ENCODE data around the gene NGLY1. TPM values are rescaled to one million over a fixed set of nuclear protein-coding genes. Genes with fewer than 3 reads are reported as not detected.

Gene NGLY1
- total and polyA plus RNA-seq, 2 of the 8 experiments (the other 6 are each of a cell fraction or from before 2014, with no cell fraction given), result 3.1 to 24.8 TPM

DNA sequence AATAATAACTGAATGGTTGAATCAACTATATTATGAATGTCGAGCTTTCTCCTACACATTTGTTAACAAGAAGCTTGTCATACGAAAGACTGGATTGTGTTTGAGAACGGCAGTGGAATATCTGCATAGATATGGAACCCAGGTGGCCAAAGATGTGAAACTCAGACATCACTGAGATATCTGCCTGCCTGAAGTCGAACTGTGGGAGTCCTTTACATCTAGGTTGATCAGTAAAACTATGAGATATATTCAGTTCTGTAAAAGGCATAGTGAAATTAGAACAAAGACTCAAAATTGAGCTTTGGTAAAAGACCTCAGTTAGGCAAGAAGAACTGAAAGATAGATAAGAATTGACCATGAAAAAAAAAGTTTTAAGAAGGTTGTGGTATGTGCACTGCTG, 77.0 kb downstream of the NGLY1 start:
- POLR2A ChIA-PET (ENCODE audit: partially characterized antibody), result no interaction called here
- Histone ChIP-seq H3K23ac (ENCODE audit: insufficient read length) (no peak overlapping the region), H3K4me3 (ENCODE audit: extremely low read depth in 1 of 4, insufficient read depth in 2 of 4, low read depth in 3 of 4, low read length in 4 of 4) (no peak overlapping the region), H3K27ac (ENCODE audit: low read depth, low read length) (no peak overlapping the region), H2BK5ac (ENCODE audit: low read depth, low read length) (no peak overlapping the region), H3K14ac (ENCODE audit: insufficient read length) (no peak overlapping the region), H2BK15ac (ENCODE audit: low read length) (no peak overlapping the region), H2BK12ac (ENCODE audit: low read depth, low read length) (no peak overlapping the region), H3K9me3 (ENCODE audit: insufficient read depth in 2 of 2, low read depth in 1 of 2, low read length in 1 of 2) (no peaks in the 10 kb centered on the region), H3K79me2 (ENCODE audit: control insufficient read depth in 1 of 2, insufficient read depth in 2 of 2, low read length in 2 of 2) (no peaks in the 10 kb centered on the region), H2AK5ac (ENCODE audit: low read depth, low read length) (no peak overlapping the region), H3K18ac (ENCODE audit: extremely low read depth, low read length) (no peak overlapping the region), H3K4ac (replicated peaks; ENCODE audit: insufficient read length, low read depth, low read length) (no peak overlapping the region), H3K9ac (replicated peaks in 1 of 4; ENCODE audit: extremely low read depth in 1 of 4, low read depth in 3 of 4, low read length in 3 of 4) (no peak overlapping the region), H4K91ac (replicated peaks; ENCODE audit: insufficient read length, low read length) (no peak overlapping the region), H4K20me1 (replicated peaks in 1 of 2; ENCODE audit: control insufficient read depth in 1 of 2, insufficient read depth in 2 of 2, low read length in 2 of 2) (no peaks in the 10 kb centered on the region), H4K5ac (ENCODE audit: insufficient read length, low read depth, low read length) (no peak overlapping the region), H3K4me2 (ENCODE audit: insufficient read depth in 1 of 2, low read depth in 2 of 2, low read length in 2 of 2) (no peak overlapping the region), H3K23me2 (ENCODE audit: low read depth, low read length) (no peaks in the 10 kb centered on the region), H2BK20ac (ENCODE audit: low read length) (no peak overlapping the region), H3K56ac (replicated peaks; ENCODE audit: insufficient read length, low read depth, low read length) (no peak overlapping the region), H4K8ac (ENCODE audit: extremely low read depth, insufficient read depth, low read length) (no peak overlapping the region), H3K27me3 (replicated peaks in 1 of 4; ENCODE audit: control insufficient read depth in 3 of 4, extremely low read depth in 1 of 4, insufficient read depth in 3 of 4, low read length in 3 of 4) (no peaks in the 10 kb centered on the region), H2AFZ (ENCODE audit: low read length) (no peak overlapping the region), H2BK120ac (replicated peaks; ENCODE audit: low read depth, low read length) (no peak overlapping the region), H3K4me1 (replicated peaks in 1 of 4; ENCODE audit: control insufficient read depth in 3 of 4, insufficient read depth in 4 of 4, low read length in 3 of 4) (no peaks in the 10 kb centered on the region), H3K36me3 (ENCODE audit: control insufficient read depth in 2 of 4, insufficient read depth in 4 of 4, low read length in 3 of 4) (no peaks in the 10 kb centered on the region), H3K79me1 (ENCODE audit: low read depth, low read length) (no peaks in the 10 kb centered on the region)
- FAIRE-seq (no peak), DNase-seq (ENCODE audit: low read depth in 1 of 2, low spot score in 2 of 2) (no peak)
- CTCF ChIA-PET (ENCODE audit: partially characterized antibody), result interaction anchor here (0.9 to 1.6 kb wide), 4 partner anchors 13 to 151 kb away, joined by 3 to 4 read pairs (median 4); no protein-coding TSS in a partner anchor
- 81% methylated on average over 4 of the region's 4 CpGs; no CpG with 5 or more reads in 1 of the 2 experiments for WGBS, 2 experiments (ENCODE audit: extremely low coverage in 1 of 2, insufficient coverage in 1 of 2, insufficient read length in 1 of 2, insufficient replicate concordance in 2 of 2, low coverage in 1 of 2, low lambda C conversion rate in 2 of 2, missing lambda C conversion rate in 1 of 2)
- no peak for TF ChIP-seq CHD2 (IDR thresholded peaks at IDR 0.05; ENCODE audit: low read length)
- TF ChIP-seq RAD21 (IDR thresholded peaks at IDR 0.05 in 1 of 2, conservative IDR thresholded peaks at IDR 0.05 in 1 of 2; ENCODE audit: low read depth in 2 of 2, low read length in 2 of 2), result no peak
- no peak for TF ChIP-seq SIX5 (IDR thresholded peaks at IDR 0.05; ENCODE audit: low read depth, low read length)
- TF ChIP-seq CTBP2 (IDR thresholded peaks at IDR 0.05; ENCODE audit: borderline replicate concordance, insufficient read depth, insufficient read length, low read length), result no peak
- no peak for TF ChIP-seq ASH2L (IDR thresholded peaks at IDR 0.05; ENCODE audit: low read length)
- no peak for TF ChIP-seq PHF8 (conservative IDR thresholded peaks at IDR 0.05; ENCODE audit: low read depth, low read length)
- no peak for TF ChIP-seq EGR1 (IDR thresholded peaks at IDR 0.05; ENCODE audit: borderline replicate concordance, low read depth, low read length)
- TF ChIP-seq, protein P1, sequence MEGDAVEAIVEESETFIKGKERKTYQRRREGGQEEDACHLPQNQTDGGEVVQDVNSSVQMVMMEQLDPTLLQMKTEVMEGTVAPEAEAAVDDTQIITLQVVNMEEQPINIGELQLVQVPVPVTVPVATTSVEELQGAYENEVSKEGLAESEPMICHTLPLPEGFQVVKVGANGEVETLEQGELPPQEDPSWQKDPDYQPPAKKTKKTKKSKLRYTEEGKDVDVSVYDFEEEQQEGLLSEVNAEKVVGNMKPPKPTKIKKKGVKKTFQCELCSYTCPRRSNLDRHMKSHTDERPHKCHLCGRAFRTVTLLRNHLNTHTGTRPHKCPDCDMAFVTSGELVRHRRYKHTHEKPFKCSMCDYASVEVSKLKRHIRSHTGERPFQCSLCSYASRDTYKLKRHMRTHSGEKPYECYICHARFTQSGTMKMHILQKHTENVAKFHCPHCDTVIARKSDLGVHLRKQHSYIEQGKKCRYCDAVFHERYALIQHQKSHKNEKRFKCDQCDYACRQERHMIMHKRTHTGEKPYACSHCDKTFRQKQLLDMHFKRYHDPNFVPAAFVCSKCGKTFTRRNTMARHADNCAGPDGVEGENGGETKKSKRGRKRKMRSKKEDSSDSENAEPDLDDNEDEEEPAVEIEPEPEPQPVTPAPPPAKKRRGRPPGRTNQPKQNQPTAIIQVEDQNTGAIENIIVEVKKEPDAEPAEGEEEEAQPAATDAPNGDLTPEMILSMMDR (IDR thresholded peaks at IDR 0.05; ENCODE audit: control extremely low read depth in 1 of 3, insufficient read depth in 1 of 3, low read depth in 1 of 3, low read length in 3 of 3), result no peak
- TF ChIP-seq GABPA (IDR thresholded peaks at IDR 0.05; ENCODE audit: borderline replicate concordance, insufficient read depth, low read length), result no peak
- TF ChIP-seq RXRA (IDR thresholded peaks at IDR 0.05; ENCODE audit: insufficient read depth, low read depth, low read length), result no peak
- no peak for TF ChIP-seq EZH2 (IDR thresholded peaks at IDR 0.05; ENCODE audit: low read depth, low read length, severe bottlenecking)
- no peak for TF ChIP-seq TCF12 (IDR thresholded peaks at IDR 0.05; ENCODE audit: low read depth, low read length)
